ENCODE measurements around the gene ST8SIA4.

- TF ChIP-seq, protein P1, sequence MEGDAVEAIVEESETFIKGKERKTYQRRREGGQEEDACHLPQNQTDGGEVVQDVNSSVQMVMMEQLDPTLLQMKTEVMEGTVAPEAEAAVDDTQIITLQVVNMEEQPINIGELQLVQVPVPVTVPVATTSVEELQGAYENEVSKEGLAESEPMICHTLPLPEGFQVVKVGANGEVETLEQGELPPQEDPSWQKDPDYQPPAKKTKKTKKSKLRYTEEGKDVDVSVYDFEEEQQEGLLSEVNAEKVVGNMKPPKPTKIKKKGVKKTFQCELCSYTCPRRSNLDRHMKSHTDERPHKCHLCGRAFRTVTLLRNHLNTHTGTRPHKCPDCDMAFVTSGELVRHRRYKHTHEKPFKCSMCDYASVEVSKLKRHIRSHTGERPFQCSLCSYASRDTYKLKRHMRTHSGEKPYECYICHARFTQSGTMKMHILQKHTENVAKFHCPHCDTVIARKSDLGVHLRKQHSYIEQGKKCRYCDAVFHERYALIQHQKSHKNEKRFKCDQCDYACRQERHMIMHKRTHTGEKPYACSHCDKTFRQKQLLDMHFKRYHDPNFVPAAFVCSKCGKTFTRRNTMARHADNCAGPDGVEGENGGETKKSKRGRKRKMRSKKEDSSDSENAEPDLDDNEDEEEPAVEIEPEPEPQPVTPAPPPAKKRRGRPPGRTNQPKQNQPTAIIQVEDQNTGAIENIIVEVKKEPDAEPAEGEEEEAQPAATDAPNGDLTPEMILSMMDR (IDR thresholded peaks at IDR 0.05) = no peak
- no peak for TF ChIP-seq POLR2A (IDR thresholded peaks at IDR 0.05)
Observed at GRCh38 chr5:100777680-100778300, 125.3 kb downstream of the ST8SIA4 start.

Data from heart left ventricle (tissue), 13 donors.